ENCODE measurements around the gene RNF214. TPM values are rescaled to one million over a fixed set of nuclear protein-coding genes. Genes with fewer than 3 reads are reported as not detected.

The RNF214 gene
- total RNA-seq, 3 donors from 2014 or later: 12.3 to 13.3 (median 12.5) TPM

DNA sequence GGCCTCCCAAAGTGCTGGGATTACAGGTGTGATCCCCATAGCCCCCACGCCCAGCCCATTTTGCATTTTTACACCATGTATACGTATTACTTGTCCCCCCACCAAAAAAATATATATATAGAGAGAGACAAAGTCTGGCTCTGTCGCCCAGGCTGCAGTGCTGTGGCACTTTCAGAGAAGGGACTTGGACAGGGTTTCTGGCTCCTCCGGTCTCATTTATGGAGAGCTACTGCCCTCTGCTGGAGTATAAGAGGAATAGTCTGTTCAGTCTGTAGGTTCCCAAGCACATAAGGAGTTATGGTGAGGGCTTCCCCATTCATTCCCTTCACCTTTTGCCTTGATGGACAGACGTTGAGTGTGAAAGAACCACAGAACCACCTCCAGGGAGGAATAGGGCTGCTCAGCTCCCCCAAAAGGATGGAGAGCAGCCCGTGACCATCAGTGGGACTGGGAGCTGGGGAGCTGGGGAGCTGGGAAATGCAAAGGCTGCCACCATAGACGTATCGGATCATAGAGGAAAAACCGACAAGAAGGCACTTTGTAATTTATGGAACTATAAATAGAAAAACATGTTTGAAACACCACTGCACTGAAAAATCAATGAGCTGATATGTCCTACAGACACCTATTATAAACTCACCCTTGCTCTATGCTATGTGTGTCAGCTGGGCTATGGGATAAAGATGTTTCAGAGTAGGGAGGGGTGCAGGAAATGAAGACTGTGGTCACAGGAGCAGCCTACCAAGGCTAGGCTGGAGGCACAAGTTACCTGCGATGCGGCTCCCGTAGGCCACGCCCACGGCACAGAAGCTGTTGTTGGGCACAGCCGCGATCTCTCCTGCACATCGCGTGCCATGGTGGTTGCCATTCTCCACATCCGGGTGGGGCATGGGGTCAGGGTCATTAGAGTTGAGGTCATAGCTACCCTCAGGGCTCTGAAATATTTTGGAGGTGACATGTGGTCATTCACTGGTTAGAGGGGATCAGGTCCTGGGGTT, 5.8 kb upstream of the RNF214 start:
- H3K4me1 ChIP-seq: peaks cover 3 to 8% of the 10 kb centered on the region in 2 donors
- H3K36me3 ChIP-seq: no peaks in the 10 kb centered on the region
- no peaks in the 10 kb centered on the region for H3K27me3 ChIP-seq
- intact Hi-C loops (cut with DNase I; ENCODE audit: low total_unique reads): loop anchor here (10.0 kb wide), 1 partner anchor 352 kb away; no protein-coding TSS in a partner anchor
- no peaks in the 10 kb centered on the region for H3K9me3 ChIP-seq
- H3K27ac ChIP-seq: no peak overlapping the region
- no peak overlapping the region for H3K4me3 ChIP-seq
- DNase-seq (ENCODE audit: low spot score in 2 of 2): no peak
- TF ChIP-seq, protein P1, sequence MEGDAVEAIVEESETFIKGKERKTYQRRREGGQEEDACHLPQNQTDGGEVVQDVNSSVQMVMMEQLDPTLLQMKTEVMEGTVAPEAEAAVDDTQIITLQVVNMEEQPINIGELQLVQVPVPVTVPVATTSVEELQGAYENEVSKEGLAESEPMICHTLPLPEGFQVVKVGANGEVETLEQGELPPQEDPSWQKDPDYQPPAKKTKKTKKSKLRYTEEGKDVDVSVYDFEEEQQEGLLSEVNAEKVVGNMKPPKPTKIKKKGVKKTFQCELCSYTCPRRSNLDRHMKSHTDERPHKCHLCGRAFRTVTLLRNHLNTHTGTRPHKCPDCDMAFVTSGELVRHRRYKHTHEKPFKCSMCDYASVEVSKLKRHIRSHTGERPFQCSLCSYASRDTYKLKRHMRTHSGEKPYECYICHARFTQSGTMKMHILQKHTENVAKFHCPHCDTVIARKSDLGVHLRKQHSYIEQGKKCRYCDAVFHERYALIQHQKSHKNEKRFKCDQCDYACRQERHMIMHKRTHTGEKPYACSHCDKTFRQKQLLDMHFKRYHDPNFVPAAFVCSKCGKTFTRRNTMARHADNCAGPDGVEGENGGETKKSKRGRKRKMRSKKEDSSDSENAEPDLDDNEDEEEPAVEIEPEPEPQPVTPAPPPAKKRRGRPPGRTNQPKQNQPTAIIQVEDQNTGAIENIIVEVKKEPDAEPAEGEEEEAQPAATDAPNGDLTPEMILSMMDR (IDR thresholded peaks at IDR 0.05): peak; percentile 38 to 88 (median 86)
- TF ChIP-seq POLR2AphosphoS5 (IDR thresholded peaks at IDR 0.05): peak in 1 of 3 donors; percentile 20
- TF ChIP-seq POLR2A (IDR thresholded peaks at IDR 0.05): no peak

DNA sequence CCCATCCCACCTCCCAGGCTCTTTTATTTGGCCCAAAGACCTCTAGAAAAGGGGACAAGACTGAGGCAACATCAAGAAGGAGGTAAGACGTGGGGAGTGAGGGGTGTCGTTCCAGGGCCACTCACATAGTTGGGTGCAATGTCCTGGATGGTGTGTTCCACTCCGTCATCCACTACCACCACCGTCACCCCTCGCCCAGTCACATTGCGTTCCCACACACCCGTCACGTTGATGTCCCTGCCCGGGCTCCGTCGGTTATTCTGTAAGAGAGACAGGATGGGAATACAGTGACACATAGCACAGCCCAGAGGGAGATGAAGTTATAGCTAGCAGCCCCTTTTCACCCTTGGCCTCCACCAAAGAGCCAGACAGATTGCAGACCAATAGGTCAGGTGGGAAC, 4.4 kb upstream of the RNF214 start:
- no peaks in the 10 kb centered on the region for H3K9me3 ChIP-seq
- TF ChIP-seq POLR2A (IDR thresholded peaks at IDR 0.05) (no peak), POLR2AphosphoS5 (IDR thresholded peaks at IDR 0.05) (no peak)
- TF ChIP-seq, protein P1 (IDR thresholded peaks at IDR 0.05): no peak
- DNase-seq (ENCODE audit: low spot score in 2 of 2): no peak
- intact Hi-C loops (cut with DNase I; ENCODE audit: low total_unique reads): loop anchor here (10.0 kb wide), 1 partner anchor 353 kb away; no protein-coding TSS in a partner anchor
- no peak overlapping the region for H3K27ac ChIP-seq
- no peaks in the 10 kb centered on the region for H3K27me3 ChIP-seq
- H3K4me3 ChIP-seq: no peak overlapping the region
- no peaks in the 10 kb centered on the region for H3K36me3 ChIP-seq
- peaks cover 0 to 2% of the 10 kb centered on the region in 2 donors for H3K4me1 ChIP-seq

DNA sequence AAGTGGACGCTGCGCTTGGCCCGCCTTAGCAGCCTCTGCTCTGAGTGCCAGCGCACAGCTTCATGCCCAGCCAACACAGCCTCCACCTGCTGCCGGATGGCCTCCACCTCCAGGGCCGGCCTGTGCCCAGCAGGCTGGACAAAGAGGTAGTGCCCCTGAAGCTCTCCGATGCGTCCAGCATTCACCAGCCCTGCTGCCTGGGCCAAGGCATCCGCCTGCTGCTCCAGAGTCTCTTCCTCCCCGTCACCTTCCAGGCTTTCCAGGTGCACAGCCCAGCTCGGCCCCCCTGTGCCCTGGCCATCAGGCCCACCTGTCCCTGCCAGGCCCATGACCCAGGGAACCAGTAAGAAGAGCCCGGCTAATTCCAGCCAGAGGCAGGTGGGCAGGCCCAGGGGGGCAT, 3.1 kb upstream of the RNF214 start:
- intact Hi-C loops (cut with DNase I; ENCODE audit: low total_unique reads): loop anchor here (10.0 kb wide), 1 partner anchor 355 kb away; no protein-coding TSS in a partner anchor
- no peak for DNase-seq (ENCODE audit: low spot score in 2 of 2)
- Histone ChIP-seq H3K27me3 (no peaks in the 10 kb centered on the region), H3K27ac (no peak overlapping the region), H3K36me3 (no peaks in the 10 kb centered on the region), H3K4me1 (peaks cover 2 to 4% of the 10 kb centered on the region in 2 donors), H3K4me3 (no peak overlapping the region), H3K9me3 (no peaks in the 10 kb centered on the region)
- TF ChIP-seq POLR2A (IDR thresholded peaks at IDR 0.05) (no peak), POLR2AphosphoS5 (IDR thresholded peaks at IDR 0.05) (no peak)
- TF ChIP-seq, protein P1 (IDR thresholded peaks at IDR 0.05): no peak

DNA sequence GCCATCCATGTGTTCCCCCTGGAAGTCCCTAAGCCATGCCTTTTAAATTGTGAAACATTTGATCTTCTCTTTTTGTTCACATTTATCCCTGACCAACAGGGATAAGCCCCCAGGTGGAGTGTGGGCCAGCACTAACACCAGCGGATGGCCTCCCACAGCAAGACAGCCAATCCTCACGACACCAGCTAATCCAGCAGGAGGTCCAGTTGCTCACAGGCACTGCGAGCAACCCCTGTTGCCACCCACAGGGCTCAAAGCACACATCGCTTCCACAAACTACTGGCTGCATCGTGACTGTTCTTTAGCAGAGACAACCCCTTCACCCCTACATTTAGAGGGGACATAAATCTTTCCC, 2.6 kb upstream of the RNF214 start:
- intact Hi-C loops (cut with DNase I; ENCODE audit: low total_unique reads): loop anchor here (10.0 kb wide), 1 partner anchor 355 kb away; no protein-coding TSS in a partner anchor
- H3K36me3 ChIP-seq: no peaks in the 10 kb centered on the region
- no peak overlapping the region for H3K4me3 ChIP-seq
- no peak for TF ChIP-seq POLR2A (IDR thresholded peaks at IDR 0.05)
- TF ChIP-seq POLR2AphosphoS5 (IDR thresholded peaks at IDR 0.05): no peak
- TF ChIP-seq, protein P1 (IDR thresholded peaks at IDR 0.05): no peak
- H3K27ac ChIP-seq: no peak overlapping the region
- H3K9me3 ChIP-seq: no peaks in the 10 kb centered on the region
- peaks cover 2 to 4% of the 10 kb centered on the region in 2 donors for H3K4me1 ChIP-seq
- DNase-seq (ENCODE audit: low spot score in 2 of 2): no peak
- no peaks in the 10 kb centered on the region for H3K27me3 ChIP-seq
